Embryonic facial prominence (tissue), 1 donor: ENCODE results near the gene SPAG17.

Experiments
- DNase-seq: peaks from one replicate; pipeline ENCODE4 v3.0.0-alpha.2; 2016; ENCODE audit errors: extremely low spot score

Gene SPAG17

DNA sequence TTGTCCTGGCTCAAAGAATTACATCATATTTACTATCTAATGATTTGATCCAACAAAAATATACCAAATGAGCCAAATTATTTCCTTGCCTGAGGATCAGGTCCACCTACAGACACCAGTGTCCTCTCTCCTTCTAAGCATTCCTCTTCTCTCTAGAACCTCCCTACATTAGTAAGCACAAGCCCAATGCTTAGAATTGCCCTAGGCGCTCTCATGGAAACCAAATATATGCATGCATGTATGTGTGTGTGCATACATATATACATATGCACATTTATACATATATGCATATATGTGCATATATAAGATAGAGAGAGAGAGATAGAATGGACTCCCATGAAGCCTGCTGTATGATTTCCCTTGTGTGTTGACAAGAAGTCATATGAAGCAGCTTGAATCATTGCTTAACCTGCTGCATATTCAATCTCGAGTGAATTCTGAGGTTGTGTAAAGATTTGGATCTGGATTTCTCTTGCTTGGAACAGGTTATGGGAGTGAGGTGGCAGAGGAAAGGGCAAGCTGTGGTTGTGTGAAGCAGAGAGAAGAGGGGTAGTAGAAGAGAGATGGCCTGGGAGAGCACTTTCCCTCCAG is 66.1 kb downstream of the SPAG17 start:
- DNase-seq: no peak

DNA sequence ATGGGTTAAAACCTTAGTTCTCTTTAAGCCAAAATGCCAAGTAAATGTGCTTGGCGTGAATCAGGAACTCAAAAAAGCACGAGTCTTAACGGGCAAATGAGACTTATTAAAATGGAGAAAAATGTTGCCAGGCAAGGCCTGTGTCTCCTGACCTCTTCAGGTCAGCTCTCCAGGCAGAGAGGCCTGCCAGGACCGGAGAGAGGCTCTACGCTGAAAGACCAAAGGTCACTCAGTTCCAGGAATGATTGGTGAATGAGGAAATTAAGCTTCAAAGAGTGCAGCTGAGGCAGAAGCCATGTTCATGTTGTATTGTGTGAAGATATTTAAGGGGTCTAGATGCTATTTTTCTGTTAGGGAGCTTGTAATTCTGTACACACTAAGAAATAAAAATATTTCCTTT is 66.6 kb downstream of the SPAG17 start:
- no peak for DNase-seq

DNA sequence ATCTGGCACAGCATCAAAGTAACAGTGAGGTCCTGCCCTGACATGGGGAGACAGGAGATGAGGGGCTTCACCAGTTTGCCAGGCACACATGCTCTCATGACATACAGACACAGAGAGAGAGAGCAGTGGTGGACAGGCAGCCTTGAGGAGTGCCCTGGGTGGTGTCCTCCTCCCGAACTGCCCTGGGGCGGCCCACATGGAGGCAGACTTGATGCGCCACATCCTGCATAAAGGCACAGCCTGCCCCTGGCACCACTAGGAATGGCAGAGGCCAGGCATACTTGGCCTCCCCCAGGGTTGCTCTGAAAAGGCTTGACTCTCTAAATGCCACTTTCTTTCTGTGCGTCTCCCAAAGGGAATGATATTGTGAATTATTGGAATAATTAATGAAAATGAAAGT is 67.5 kb downstream of the SPAG17 start:
- no peak for DNase-seq

DNA sequence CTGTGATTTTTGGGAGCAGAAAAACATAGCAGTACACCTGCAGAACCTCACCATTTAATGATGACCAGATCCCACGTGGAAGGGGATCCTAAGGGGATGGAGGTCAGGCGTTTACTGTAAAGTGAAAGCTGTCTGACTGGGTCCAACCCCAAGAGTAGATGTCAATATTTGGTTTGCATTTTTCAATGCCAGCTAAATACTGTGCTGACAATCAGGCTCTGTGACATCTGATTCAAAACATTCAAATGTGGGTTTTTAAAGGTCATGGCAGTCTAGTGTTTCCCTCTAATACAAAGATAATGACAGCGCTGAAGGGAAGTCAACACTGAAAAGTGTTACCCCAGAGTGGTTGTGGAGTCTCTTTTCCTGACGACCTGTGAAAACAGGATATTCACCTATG is 68.1 kb downstream of the SPAG17 start:
- no peak for DNase-seq

DNA sequence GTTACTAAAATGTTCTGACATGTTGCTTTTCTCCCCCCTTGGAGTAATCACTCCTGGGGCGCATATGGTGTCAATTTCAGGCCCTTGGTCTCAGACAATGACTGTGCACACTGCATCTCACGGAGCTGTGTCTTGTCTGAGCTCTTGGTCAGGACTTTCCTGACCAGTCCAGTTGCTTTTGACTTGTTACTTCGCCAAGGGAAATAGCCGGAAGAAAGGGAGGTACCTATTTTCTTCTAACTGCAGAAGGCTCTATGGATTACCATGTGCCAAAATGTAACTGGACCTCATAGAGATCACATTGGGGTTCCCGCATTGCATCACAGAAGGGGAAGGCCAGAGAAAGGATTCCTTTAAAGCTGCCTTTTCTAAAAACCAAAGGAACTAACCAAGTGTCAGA is 68.6 kb downstream of the SPAG17 start:
- no peak for DNase-seq

DNA sequence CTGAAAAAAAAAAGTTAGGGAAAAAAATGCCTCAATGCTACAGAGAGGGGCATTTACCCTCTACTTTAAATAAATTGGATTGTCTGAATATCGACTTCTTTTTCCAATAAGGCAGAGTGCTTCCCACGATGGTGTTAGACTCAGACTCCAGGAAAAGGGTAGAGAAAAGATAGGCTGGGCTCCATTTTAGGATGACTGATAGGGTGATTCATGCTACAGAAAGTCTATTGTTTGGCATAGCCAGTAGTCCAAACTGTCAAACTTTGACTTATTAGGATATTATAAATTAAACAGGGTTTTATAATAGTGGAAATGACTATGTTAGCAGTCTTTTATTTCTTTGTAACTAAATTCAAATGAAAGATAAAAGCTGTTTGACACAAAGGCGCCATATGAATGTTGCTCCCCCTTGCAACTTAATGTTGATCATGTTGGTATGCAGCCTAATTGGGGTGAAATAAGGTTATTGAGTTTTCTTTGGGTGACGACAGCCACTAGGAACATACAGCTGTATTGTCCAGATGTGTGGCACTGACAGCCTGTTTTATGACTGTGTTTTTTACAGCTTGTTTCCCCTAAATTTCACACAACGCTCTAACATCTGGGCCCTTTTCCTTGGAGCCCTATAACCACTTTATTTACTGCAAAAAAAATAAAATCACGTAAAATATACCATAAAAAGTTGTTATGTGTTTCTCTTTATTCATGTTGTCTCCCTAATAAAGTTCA is 69.3 kb downstream of the SPAG17 start:
- DNase-seq: no peak

DNA sequence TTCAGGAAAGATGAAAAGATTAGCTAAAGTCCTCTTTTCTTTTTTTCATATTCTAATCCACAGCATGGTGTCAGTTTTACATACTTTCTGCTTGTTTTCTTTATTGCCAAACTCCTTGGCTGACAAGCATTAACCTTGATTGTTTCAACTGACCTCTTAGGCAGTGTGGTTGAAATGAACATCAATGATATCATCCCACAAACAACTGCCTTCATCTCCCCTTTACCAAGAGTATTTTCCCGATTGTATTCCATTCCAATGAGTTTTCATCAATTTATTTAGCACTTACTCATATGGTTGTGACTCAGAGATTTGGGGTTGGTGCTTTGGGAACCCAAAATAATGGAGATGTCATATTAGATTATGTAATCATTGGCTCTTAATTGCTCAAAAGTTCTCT is 71.8 kb downstream of the SPAG17 start:
- DNase-seq: no peak

DNA sequence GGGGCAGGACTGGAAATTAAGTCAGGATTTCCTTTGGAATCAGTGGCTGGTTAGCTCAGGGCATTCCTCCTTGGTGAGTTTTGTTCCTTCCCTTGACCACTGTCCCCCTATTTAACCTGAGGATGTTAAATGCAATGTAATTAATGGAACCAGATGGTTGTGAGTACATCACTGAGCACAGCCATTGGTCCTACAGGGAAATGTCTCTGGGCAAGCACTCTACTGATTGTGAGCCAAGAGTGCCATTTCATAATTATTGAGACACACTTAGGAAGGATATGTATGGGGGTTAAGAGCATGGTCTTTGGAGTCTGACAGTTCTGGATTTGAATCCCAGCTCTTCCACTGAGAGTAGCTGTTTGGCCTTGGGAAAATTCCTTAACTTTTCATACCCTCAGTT is 74.4 kb downstream of the SPAG17 start:
- DNase-seq: no peak

DNA sequence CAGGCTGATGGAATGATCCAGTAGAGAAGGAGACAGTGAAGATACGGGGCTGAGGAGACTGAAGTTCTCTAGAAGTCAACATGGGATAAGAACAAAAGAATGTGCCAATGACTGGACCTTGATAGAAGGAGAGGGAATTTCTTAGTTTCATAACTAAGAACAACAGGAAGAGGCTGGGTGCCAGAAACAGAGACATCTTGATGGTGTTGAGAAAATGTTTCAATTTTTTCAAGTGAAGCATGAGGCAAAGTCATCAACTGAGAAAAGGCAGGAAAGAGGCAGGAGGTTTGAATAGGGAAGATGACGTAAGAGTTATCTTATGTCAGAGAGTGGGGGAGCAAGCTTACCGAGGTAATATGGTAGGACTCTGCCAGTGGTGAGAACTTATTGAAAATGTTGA is 80.1 kb downstream of the SPAG17 start:
- no peak for DNase-seq

DNA sequence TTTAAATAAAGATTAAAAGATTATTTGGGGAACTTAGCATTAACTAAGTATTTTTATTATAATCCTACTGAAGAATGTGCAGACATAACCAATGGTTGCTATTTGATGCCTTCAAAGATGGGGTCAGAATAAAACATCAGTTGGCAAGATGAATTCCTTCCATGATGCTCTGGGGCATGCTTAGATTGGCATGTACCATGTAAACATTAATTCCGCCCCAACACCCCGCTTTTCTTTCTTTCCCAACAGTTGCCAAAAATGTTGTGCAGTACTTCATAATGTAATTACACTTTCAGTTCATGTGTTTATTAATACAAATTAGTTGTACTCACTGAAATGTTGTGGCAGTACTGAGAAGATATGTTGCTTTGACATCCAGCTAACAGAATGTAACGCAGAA is 82.6 kb downstream of the SPAG17 start:
- DNase-seq: no peak

DNA sequence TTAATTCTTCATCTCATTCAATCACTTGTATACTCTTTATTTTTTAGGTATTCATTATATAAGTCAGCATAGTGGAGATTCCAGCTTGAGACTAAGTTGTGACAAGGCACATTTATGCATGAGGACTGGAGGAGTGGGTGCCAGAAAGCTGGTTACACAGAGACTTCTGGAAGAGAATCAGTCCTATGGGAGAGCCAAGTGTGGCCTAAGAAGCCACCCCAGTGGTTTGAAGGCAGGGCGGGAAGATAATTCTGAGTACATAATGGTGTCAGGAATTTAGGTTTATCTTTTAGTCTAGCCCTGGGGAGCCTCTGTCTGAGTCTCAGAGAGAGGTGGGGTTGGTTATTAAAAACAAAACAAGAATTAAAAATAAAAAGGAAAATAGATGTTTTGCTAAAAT is 83.0 kb downstream of the SPAG17 start:
- DNase-seq: no peak

DNA sequence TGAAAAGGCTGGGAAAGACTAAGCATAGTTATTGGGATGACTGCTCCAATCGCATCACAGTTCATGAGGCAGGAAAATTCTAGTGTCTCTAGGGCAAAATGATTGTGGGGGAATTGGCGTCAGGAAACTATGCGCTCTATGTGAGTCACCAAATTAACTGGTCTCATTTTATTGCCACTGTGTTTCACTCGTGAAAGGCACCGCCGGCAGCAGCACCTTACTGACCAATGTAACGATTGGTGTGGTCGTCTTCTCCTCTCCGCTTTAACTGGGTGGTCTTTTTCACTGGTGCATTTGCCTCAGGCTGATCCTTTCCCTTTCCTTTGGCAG is 83.5 kb downstream of the SPAG17 start:
- DNase-seq: no peak

DNA sequence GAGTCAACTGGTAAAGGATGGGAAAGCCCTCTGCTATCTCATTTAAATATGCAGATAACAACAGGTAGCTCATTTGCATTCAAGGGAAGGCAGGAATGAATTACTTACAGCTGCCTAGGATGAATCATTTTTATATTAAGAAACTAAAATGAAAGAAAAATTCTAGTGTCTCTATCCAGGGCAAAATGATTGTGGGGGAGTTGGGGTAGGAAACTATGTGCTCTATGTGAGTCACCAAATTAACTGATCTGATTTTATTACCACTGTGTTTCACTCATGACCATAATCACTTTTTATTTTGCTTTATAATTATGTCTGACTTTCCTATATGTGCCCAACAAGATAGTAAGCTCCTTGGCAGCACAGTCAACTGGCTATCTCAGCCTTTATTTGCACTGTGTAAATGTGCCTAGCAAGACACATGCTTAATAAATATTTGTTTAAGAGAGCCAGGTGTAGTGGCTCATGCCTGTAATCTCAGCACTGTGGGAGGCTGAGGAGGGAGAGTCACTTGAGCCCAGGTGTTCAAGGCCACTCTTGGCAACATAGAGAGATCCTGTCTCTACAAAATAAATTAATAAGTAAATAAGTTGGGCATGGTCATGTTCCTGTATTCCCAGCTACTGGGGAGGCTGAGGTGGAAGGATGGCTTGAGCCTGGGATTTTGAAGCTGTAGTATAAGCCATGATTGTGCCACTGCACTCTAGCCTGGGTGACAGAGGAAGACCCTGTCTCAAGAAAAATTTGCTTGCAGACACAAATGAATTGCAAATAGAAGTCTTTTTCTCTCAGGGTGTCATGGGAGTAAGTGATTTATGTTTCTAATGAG is 84.1 kb downstream of the SPAG17 start:
- no peak for DNase-seq

DNA sequence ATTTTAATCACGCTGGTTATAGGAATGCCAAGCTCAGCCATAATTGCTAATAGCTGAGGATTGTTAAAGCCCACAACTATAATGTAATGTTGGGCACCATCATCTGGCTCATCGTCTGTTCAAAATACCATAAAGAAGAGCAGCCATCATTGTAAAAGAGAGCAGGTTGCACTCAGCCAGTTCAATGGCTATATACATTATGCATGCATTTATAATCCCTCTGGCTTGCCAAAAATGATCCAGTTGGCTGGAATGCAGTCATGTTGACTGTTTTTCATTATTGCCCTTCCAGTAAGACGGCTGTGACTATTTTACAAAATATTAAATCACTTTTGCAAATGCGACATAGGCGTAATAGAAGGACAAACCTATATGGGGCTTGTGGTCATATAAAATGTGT is 85.3 kb downstream of the SPAG17 start:
- no peak for DNase-seq

DNA sequence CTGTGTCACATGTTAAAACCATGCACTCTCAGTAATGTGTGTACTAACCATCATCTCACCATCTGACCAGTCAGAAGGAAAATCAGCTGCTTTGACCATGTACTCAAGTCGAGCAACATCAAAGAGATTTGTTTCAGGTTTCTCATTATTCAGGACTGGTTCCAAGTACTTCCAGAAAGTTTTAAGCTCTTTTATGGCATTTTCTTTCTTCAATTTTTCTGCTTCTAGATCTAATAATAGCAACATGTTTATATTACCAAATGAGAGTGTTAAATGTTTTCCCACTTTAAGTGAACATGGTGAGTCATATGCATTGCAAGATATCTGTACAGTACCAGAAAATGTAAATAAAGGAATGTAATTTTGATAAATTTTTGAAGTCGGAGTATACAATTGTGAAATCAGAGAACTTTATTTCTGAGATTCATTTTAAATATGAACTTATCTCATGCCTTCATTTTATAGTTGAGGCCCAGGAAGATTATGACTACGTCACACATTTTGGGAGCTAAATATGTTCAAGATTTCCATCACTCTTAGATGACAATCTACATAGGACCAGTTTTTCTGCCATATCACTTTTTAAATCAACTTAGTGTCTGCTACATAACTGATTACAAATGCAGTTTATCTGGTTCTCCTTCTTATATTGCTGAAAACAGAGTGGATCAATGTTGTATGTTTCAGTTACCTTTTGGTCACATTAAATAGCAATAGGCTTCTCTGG is 87.2 kb downstream of the SPAG17 start:
- no peak for DNase-seq

DNA sequence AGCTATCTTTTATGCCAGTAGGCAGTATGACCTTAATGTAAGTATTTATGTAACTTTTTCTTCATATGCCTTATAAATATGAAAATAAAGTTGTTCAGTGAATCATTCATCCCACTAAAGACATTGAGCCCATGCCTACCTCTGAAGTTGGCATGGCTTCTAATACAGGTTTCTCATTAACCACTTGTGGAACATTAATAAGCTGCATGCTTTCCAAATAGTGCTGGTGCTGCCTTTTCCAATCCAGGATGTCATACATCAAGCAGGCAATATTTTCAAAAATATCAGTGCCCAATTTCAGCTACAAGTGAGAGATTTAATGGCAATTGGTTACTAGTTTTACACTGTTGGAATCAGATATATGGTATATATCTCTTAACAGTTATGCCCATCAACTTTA is 92.0 kb downstream of the SPAG17 start:
- no peak for DNase-seq

DNA sequence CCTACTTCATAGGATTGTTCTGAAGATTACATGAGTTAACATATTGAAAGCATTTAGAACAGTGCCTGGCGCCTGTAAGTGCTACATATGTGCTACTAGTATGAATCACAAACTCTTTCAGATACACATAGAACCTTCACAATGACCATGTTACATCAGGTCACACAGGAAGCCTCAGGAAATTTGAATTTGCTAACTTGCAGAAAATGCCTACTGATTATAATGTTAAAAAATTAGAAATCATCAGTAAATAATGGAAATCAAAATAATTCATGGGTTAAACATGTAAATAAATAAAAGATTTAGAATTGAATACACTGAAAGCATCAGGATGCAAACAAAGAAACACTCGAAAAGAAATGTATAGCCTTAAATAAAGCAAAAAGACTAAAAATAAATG is 94.9 kb downstream of the SPAG17 start:
- DNase-seq: no peak

DNA sequence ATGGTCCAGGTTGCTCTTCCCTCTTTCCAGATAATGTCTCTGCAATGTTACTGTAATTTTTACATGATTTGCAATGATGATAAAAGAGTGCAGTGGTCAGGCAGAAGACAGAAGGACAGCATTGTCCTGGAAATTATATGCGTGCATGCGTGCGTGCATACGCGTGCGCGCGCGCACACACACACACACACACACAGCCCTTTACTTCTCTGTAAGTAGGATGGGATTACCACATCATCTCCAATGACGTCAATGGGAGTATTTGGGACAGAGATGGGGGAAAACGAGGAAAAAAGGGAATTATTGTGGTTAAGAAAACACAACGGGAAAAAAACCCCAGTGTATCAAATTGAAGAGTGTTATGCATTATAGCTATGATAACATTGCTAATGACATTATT is 99.7 kb downstream of the SPAG17 start:
- DNase-seq: no peak

DNA sequence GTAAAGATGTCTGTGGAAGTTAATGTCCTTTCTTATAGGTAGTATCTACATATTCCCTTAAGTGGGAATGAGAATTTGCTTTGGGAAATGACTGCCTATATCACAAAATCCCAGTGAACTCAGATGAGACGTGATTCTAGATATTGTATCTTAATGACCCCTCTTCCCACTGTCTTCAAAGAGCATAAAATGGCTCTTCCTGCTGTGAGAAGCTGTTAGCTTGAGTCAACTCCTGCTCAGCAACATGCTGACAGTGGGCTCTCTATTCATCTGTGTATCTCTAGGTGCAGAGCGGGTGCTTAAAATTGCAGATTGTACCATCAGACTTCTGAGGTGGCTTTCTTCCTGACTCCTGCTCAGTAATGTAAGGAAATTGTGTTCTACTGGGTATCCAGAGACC is 100.6 kb downstream of the SPAG17 start:
- DNase-seq: no peak

DNA sequence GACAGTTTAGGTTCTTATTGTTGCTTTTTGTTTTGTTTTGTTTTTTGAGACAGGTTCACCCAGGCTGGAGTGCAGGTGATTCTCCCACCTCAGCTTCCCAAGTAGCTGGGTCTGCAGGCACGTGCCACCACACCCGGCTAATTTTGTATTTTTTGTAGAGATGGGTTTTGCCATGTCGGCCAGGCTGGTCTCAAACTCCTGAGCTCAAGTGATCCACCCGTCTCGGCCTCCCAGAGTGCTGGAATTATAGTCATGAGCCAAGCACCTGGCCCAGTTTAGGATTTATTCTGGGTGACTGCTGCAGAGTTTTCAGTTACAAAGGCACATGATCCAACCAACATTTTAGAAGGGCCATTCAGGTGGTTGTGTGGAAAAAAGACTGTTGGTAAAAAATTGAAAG is 102.0 kb downstream of the SPAG17 start:
- DNase-seq: no peak

DNA sequence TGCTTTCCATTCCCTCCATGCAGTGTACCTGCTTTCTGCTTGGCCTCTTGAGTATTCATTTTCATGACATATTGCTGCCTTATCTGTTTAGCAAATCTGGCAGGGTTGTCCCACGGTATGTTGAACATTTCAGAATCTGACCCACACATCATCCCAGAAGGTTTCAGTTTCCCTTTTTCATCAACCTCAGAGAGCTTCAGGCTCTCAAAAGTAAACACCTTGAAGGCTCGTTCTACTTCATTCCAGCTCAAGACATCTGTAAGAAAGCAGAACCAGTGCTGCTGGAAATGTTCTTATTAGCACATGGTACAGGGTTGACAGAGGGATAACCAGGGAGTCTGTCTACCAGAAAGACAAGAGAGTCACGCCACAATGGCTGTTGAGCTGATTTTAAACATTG is 103.6 kb downstream of the SPAG17 start:
- DNase-seq: no peak

DNA sequence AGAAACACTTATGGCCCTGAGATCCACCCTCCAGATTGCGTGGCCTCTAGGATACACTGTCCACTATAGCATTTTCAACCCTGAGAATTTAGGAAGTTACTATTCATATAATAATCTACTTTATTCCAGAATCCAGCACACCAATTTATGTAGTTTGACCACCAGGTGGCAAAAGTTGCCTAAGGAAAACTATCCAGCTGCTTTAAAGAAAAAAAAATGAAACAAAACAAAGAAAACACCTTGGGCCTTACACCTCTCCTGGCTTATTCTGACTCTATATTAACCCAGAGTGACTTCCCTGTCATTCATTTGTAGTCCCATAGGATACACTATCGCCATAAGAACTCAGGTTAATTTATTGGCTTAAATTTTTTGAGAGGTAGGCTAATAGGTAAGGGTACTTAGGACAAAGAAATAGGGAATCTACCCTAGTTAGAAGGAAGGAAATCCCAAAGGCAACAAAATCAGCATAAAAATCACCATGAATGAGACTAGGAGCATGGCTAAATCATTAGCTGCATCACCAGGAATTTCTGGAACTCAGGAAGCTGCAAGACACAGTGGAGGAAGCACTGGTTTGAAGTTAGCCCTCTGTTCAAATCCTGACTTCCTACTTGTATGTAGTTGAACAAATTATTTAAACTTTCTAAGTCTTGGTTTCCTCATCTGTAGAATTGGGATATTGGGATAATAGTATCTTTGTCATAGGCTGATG is 107.5 kb downstream of the SPAG17 start:
- peak; percentile 33 for DNase-seq
